ENCODE measurements around the gene MID2. TPM values are rescaled to one million over a fixed set of nuclear protein-coding genes. Genes with fewer than 3 reads are reported as not detected.

The MID2 gene
- total RNA-seq, 3 donors from 2014 or later: 2.9 to 29.0 (median 5.4) TPM

GRCh38 chrX:107857837-107858236 lies 32.2 kb downstream of the MID2 start:
- ATAC-seq (peak; percentile 54), DNase-seq (peak in 1 of 3 donors; percentile 4)
- H3K36me3 ChIP-seq (ENCODE audit: low read depth): no peaks in the 10 kb centered on the region
- no peaks in the 10 kb centered on the region for H3K9me3 ChIP-seq
- no peak for TF ChIP-seq CTCF (IDR thresholded peaks at IDR 0.05)
- intact Hi-C loops (cut with DNase I, micrococcal nuclease): no loop called here
- no peaks in the 10 kb centered on the region for H3K4me1 ChIP-seq (ENCODE audit: low read depth)
- no peak overlapping the region for H3K4me3 ChIP-seq

GRCh38 chrX:107861056-107861455 lies 35.4 kb downstream of the MID2 start:
- H3K9me3 ChIP-seq: no peaks in the 10 kb centered on the region
- no peak for TF ChIP-seq CTCF (IDR thresholded peaks at IDR 0.05)
- intact Hi-C loops (cut with DNase I, micrococcal nuclease): no loop called here
- H3K4me1 ChIP-seq (ENCODE audit: low read depth): no peaks in the 10 kb centered on the region
- ATAC-seq (no peak), DNase-seq (no peak)
- H3K36me3 ChIP-seq (ENCODE audit: low read depth): no peaks in the 10 kb centered on the region
- no peak overlapping the region for H3K4me3 ChIP-seq

GRCh38 chrX:107871136-107871535 lies 45.5 kb downstream of the MID2 start:
- Histone ChIP-seq H3K36me3 (ENCODE audit: low read depth) (no peaks in the 10 kb centered on the region), H3K4me3 (no peak overlapping the region), H3K4me1 (ENCODE audit: low read depth) (no peaks in the 10 kb centered on the region), H3K9me3 (no peaks in the 10 kb centered on the region)
- intact Hi-C loops (cut with DNase I, micrococcal nuclease): no loop called here
- ATAC-seq (no peak), DNase-seq (no peak)
- no peak for TF ChIP-seq CTCF (IDR thresholded peaks at IDR 0.05)

GRCh38 chrX:107878106-107878505 lies 52.4 kb downstream of the MID2 start:
- TF ChIP-seq CTCF (IDR thresholded peaks at IDR 0.05): no peak
- no peaks in the 10 kb centered on the region for H3K4me1 ChIP-seq (ENCODE audit: low read depth)
- no peak for ATAC-seq
- H3K9me3 ChIP-seq: no peaks in the 10 kb centered on the region
- intact Hi-C loops (cut with DNase I, micrococcal nuclease): no loop called here
- H3K36me3 ChIP-seq (ENCODE audit: low read depth): no peaks in the 10 kb centered on the region
- no peak for DNase-seq
- no peak overlapping the region for H3K4me3 ChIP-seq

- no peak for ATAC-seq
- H3K4me1 ChIP-seq (ENCODE audit: low read depth): no peaks in the 10 kb centered on the region
- H3K36me3 ChIP-seq (ENCODE audit: low read depth): no peaks in the 10 kb centered on the region
- no peaks in the 10 kb centered on the region for H3K9me3 ChIP-seq
- no peak for TF ChIP-seq CTCF (IDR thresholded peaks at IDR 0.05)
- no peak for DNase-seq
- intact Hi-C loops (cut with DNase I, micrococcal nuclease): no loop called here
- H3K4me3 ChIP-seq: no peak overlapping the region
Observed at GRCh38 chrX:107880054-107880610, 54.5 kb downstream of the MID2 start.

GRCh38 chrX:107894038-107894437 lies 68.4 kb downstream of the MID2 start:
- peak; percentile 71 for ATAC-seq
- intact Hi-C loops (cut with DNase I, micrococcal nuclease): no loop called here
- H3K36me3 ChIP-seq (ENCODE audit: low read depth): no peaks in the 10 kb centered on the region

More at GRCh38 chrX:107894038-107894437, 68.4 kb downstream of the MID2 start:
- Histone ChIP-seq H3K4me1 (ENCODE audit: low read depth) (no peaks in the 10 kb centered on the region), H3K9me3 (no peaks in the 10 kb centered on the region), H3K4me3 (no peak overlapping the region)
- TF ChIP-seq CTCF (IDR thresholded peaks at IDR 0.05): no peak
- peak in 1 of 3 donors; percentile 43 for DNase-seq

Measured in mucosa of descending colon (tissue), 3 donors.